Fibroblast of mammary gland (primary cell): ENCODE results near the gene TRPM2.

ENCODE experiments used
- DNase-seq: peaks from one replicate; pipeline ENCODE4 v3.0.0-alpha.2; 2010; ENCODE audit warnings: low read depth
- H3K4me3 ChIP-seq: 2 replicates; pipeline ENCODE4 v1.5.1; 2011; ENCODE audit warnings: low read depth, mild to moderate bottlenecking, low read length, moderate library complexity; ENCODE audit not compliant: control insufficient read depth
- TF ChIP-seq, protein P1 (sequence below): conservative IDR thresholded peaks from 2 replicates; pipeline ENCODE4 v1.5.1; 2011; ENCODE audit warnings: low read depth, low read length, inconsistent platforms; ENCODE audit not compliant: control insufficient read depth, insufficient read depth

Gene TRPM2

DNA sequence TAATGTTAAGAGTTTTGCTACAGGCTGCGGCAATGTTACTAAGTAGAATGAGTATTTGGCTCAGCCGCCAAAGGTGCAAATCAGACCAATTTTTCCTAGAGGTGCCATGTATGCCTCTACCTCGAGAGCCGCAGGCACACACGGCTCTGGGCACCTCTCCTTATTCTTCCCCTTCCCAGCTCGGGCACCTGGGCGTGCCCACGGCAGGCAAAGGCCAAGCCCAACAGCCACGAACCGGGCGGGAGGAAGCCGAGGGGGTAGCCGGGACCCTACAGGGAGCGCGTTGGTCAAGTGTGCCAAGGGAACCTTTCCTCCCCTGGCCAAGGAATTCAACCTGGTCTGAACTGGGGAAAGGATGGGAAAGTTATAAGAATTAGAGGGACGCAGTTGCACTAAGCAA lies 132.9 kb downstream of the TRPM2 start:
- DNase-seq = no peak
- TF ChIP-seq, protein P1, sequence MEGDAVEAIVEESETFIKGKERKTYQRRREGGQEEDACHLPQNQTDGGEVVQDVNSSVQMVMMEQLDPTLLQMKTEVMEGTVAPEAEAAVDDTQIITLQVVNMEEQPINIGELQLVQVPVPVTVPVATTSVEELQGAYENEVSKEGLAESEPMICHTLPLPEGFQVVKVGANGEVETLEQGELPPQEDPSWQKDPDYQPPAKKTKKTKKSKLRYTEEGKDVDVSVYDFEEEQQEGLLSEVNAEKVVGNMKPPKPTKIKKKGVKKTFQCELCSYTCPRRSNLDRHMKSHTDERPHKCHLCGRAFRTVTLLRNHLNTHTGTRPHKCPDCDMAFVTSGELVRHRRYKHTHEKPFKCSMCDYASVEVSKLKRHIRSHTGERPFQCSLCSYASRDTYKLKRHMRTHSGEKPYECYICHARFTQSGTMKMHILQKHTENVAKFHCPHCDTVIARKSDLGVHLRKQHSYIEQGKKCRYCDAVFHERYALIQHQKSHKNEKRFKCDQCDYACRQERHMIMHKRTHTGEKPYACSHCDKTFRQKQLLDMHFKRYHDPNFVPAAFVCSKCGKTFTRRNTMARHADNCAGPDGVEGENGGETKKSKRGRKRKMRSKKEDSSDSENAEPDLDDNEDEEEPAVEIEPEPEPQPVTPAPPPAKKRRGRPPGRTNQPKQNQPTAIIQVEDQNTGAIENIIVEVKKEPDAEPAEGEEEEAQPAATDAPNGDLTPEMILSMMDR = no peak
- H3K4me3 ChIP-seq = no peak overlapping the region

DNA sequence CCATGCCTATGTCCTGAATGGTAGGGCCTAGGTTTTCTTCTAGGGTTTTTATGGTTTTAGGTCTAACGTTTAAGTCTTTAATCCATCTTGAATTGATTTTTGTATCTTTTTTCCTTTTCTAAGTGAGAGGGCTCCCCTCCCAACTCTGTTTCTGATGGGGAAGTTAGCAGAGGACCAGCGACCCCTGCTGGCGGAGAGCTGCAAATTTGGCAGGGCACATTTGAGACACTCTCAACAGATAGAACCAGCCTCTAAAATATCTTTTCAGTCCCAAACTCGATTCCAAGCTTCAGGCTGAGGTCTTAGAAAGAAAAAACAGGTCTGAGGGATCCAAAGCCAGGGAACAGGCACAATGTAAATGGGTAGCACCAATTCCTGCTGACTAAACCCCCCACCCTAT lies 134.4 kb downstream of the TRPM2 start:
- no peak overlapping the region for H3K4me3 ChIP-seq
- peak; percentile 46 for DNase-seq
- TF ChIP-seq, protein P1 = peak; percentile 67

DNA sequence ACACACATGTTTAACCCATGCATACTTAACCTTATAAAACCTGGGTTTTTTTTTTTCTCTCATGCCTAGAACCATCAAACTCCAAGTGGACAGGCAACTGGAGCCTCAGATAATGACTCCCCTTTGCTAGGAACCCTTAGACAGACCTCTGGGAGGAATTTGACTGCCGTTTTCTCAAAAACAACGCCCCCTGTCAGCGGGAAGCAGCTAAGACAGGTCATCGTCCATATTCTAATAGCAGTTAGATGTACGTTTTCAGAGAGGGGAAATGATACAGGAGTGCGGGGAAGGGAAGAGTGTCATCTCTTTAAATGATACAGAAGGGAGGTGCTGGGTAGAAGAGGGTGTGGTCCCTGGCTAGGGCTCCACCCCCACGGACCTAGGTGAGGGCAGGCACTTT lies 136.5 kb downstream of the TRPM2 start:
- no peak overlapping the region for H3K4me3 ChIP-seq
- DNase-seq = no peak
- TF ChIP-seq, protein P1 = peak; percentile 18

DNA sequence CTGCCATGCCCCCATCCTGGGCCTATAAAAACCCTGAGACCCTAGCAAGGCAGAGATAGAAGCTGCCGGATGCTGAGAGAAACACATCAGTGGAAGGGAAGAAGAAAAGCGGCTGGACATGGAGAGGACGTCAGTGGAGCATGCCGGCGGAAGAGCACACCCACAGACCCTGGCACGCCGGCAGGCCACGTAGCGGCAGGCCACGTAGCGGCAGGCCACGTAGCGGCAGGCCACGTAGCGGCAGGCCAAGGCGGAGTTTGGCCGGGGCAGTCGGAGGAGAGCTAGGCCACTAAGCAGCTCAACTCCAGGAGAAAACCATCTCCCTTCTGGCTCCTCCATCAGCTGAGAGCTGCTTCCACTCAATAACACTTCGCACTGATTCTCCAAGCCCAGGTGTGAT lies 137.0 kb downstream of the TRPM2 start:
- no peak for DNase-seq
- TF ChIP-seq, protein P1 = no peak

DNA sequence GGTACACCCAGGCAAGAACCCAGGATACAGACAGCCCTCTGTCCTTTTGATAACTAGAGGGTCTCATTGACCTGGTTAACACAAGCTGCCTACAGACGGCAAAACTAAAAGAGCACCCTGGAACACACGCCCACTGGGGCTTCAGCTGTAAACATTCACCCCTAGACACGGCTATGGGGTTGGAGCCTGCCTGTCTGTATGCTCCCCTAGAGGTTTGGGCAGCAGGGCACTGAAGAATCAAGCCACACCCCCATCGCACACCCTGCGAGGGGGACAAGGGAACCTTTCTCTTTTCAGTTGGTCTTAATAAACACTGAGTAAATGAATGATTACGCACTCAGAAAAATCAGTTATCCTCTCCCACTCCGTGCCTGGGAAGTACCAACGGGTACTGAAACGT lies 137.4 kb downstream of the TRPM2 start:
- no peak overlapping the region for H3K4me3 ChIP-seq
- DNase-seq = no peak
- TF ChIP-seq, protein P1 = no peak

More for the DNA sequence above, 137.0 kb downstream of the TRPM2 start:
- H3K4me3 ChIP-seq = no peak overlapping the region
